Measurements from ENCODE around the gene SPAG7. TPM values are rescaled to one million over a fixed set of nuclear protein-coding genes. Genes with fewer than 3 reads are reported as not detected.

SPAG7 gene
- 40.5 and 64.0 TPM in 2 replicates for total RNA-seq

- FAIRE-seq (peak; percentile 84), DNase-seq (ENCODE audit: low read depth) (peak; percentile 89)
- Histone ChIP-seq H3K4me3 (ENCODE audit: low read depth, low read length) (peak within 1 kb of the TSS; percentile 68), H3K27me3 (ENCODE audit: control insufficient read depth, insufficient read depth, low read length) (no peaks in the 10 kb centered on the region), H3K36me3 (ENCODE audit: control insufficient read depth, insufficient read depth, low read length) (peaks cover 10% of the 10 kb centered on the region)
- TF ChIP-seq CTCF (IDR thresholded peaks at IDR 0.05; ENCODE audit: insufficient read depth, low read length, severe bottlenecking) = no peak
Observed at GRCh38 chr17:4967539-4968485, at the start of gene SPAG7. Gene SPAG7, minus strand, starts transcription at chr17:4967817. Its CDS starts 13 bp downstream, at chr17:4967804.

- no peak for TF ChIP-seq CTCF (IDR thresholded peaks at IDR 0.05; ENCODE audit: insufficient read depth, low read length, severe bottlenecking)
- FAIRE-seq (no peak), DNase-seq (ENCODE audit: low read depth) (no peak)
- H3K27me3 ChIP-seq (ENCODE audit: control insufficient read depth, insufficient read depth, low read length) = no peaks in the 10 kb centered on the region
- H3K4me3 ChIP-seq (ENCODE audit: low read depth, low read length) = no peak overlapping the region
- peaks cover 31% of the 10 kb centered on the region for H3K36me3 ChIP-seq (ENCODE audit: control insufficient read depth, insufficient read depth, low read length)
Observed at GRCh38 chr17:5014357-5014756, 46.7 kb upstream of the SPAG7 start.

GRCh38 chr17:5011928-5012327 is 44.3 kb upstream of the SPAG7 start:
- Histone ChIP-seq H3K27me3 (ENCODE audit: control insufficient read depth, insufficient read depth, low read length) (no peaks in the 10 kb centered on the region), H3K36me3 (ENCODE audit: control insufficient read depth, insufficient read depth, low read length) (peaks cover 39% of the 10 kb centered on the region), H3K4me3 (ENCODE audit: low read depth, low read length) (no peak overlapping the region)
- DNase-seq (ENCODE audit: low read depth) (peak; percentile 65), FAIRE-seq (no peak)
- TF ChIP-seq CTCF (IDR thresholded peaks at IDR 0.05; ENCODE audit: insufficient read depth, low read length, severe bottlenecking) = no peak

GRCh38 chr17:5003214-5003867 is 35.7 kb upstream of the SPAG7 start:
- H3K36me3 ChIP-seq (ENCODE audit: control insufficient read depth, insufficient read depth, low read length) = peaks cover 60% of the 10 kb centered on the region
- DNase-seq (ENCODE audit: low read depth) (no peak), FAIRE-seq (no peak)
- H3K27me3 ChIP-seq (ENCODE audit: control insufficient read depth, insufficient read depth, low read length) = no peaks in the 10 kb centered on the region
- no peak for TF ChIP-seq CTCF (IDR thresholded peaks at IDR 0.05; ENCODE audit: insufficient read depth, low read length, severe bottlenecking)
- no peak overlapping the region for H3K4me3 ChIP-seq (ENCODE audit: low read depth, low read length)

- no peak for TF ChIP-seq CTCF (IDR thresholded peaks at IDR 0.05; ENCODE audit: insufficient read depth, low read length, severe bottlenecking)
- no peak for DNase-seq (ENCODE audit: low read depth)
- peaks cover 51% of the 10 kb centered on the region for H3K36me3 ChIP-seq (ENCODE audit: control insufficient read depth, insufficient read depth, low read length)
- no peak overlapping the region for H3K4me3 ChIP-seq (ENCODE audit: low read depth, low read length)
- no peaks in the 10 kb centered on the region for H3K27me3 ChIP-seq (ENCODE audit: control insufficient read depth, insufficient read depth, low read length)
- FAIRE-seq = peak; percentile 77
Observed at GRCh38 chr17:5002121-5002788, 34.6 kb upstream of the SPAG7 start.
